Spleen (tissue), 11 donors: ENCODE results near the gene MSANTD2. TPM values are rescaled to one million over a fixed set of nuclear protein-coding genes. Genes with fewer than 3 reads are reported as not detected.
A peak's percentile ranks its signal among the peaks of the same experiment; 100 is the strongest.

Source experiments
- DNase-seq: peaks from one replicate; pipeline ENCODE4 v3.0.0-alpha.2; 2020
- H3K27ac ChIP-seq, 8 donors: fragments of 200-600 bp; sonication (generic) in 7 of 8; 1 replicate in 4 of 8; 2 replicates in 4 of 8; pipeline versions ENCODE4 v1.5.0 to v1.8.0; 2016 to 2021; ENCODE audit warnings: inconsistent platforms in 4 of 8, mild to moderate bottlenecking in 4 of 8, moderate library complexity in 1 of 8
- H3K27me3 ChIP-seq, 7 donors: fragments of 200-600 bp; sonication (generic) in 6 of 7; replicated peaks in 1 of 7; 1 replicate in 4 of 7; 2 replicates in 3 of 7; pipeline versions ENCODE4 v1.5.0 to v1.8.0; 2016 to 2021; ENCODE audit warnings: inconsistent platforms in 3 of 7, mild to moderate bottlenecking in 1 of 7
- H3K36me3 ChIP-seq, 6 donors: fragments of 200-600 bp; sonication (generic) in 5 of 6; 1 replicate in 4 of 6; 2 replicates in 2 of 6; pipeline versions ENCODE4 v1.5.0 to v1.8.0; 2016 to 2021; ENCODE audit warnings: inconsistent platforms in 2 of 6
- H3K4me1 ChIP-seq, 6 donors: fragments of 200-600 bp; sonication (generic) in 5 of 6; 1 replicate in 3 of 6; 2 replicates in 3 of 6; pipeline versions ENCODE4 v1.5.0 to v1.8.0; 2016 to 2021; ENCODE audit warnings: inconsistent platforms in 3 of 6
- H3K4me3 ChIP-seq, 8 donors: fragments of 200-600 bp; sonication (generic) in 7 of 8; 1 replicate in 4 of 8; 2 replicates in 4 of 8; pipeline versions ENCODE4 v1.5.0 to v1.8.0; 2016 to 2021; ENCODE audit warnings: inconsistent platforms in 4 of 8, mild to moderate bottlenecking in 4 of 8, moderate library complexity in 2 of 8
- H3K9me3 ChIP-seq, 8 donors: fragments of 200-600 bp; sonication (generic) in 7 of 8; 1 replicate in 4 of 8; 2 replicates in 4 of 8; pipeline versions ENCODE4 v1.5.0 to v1.8.0; 2016 to 2021; ENCODE audit warnings: inconsistent platforms in 4 of 8
- CTCF ChIP-seq, 11 experiments: fragments of 200-600 bp in 7 of 11; fragments of 450-650 bp in 4 of 11; sonication (generic) in 4 of 11; IDR thresholded peaks in 8 of 11; conservative IDR thresholded peaks in 3 of 11; 1 replicate in 7 of 11; 2 replicates in 4 of 11; pipeline versions ENCODE4 v1.4.0 to v1.8.0; 2016 to 2021; ENCODE audit warnings: antibody characterized with exemption in 11 of 11, inconsistent platforms in 4 of 11, mild to moderate bottlenecking in 1 of 11
- POLR2A ChIP-seq, 3 donors: fragments of 450-650 bp; IDR thresholded peaks; one replicate each; pipeline ENCODE4 v1.5.1; 2017; ENCODE audit warnings: antibody characterized with exemption in 3 of 3, mild to moderate bottlenecking in 1 of 3
- POLR2AphosphoS5 ChIP-seq, 3 donors: sonication (generic); formaldehyde crosslinking; IDR thresholded peaks; one replicate each; pipeline ENCODE4 v1.5.1; 2017; ENCODE audit warnings: antibody characterized with exemption in 3 of 3
- WGBS, 5 donors: extraction: QIAGEN DNeasy Blood & Tissue Kit in 3 of 5; methylation state at CpG; one replicate each; pipeline versions ENCODE4 v1.1.5 to v1.1.7; 2013 to 2018; 5-methylcytosine and 5-hydroxymethylcytosine counted together
- intact Hi-C: fragments of 100-400 bp; cut with DNase I; formaldehyde crosslinking; loops from one replicate; pipeline ENCODE4 v1.15.0; 2023; ENCODE audit warnings: low total_unique reads
- polyA plus RNA-seq, 3 donors: library from polyadenylated mRNA; stranded (reverse); fragments of 200-250 nt; gene quantifications; one replicate each; pipeline ENCODE4 v1.2.1, GENCODE V29; 2013
- total RNA-seq, 7 donors: library from RNA; depleted of rRNA in 3 of 7; stranded (reverse); fragments of >200 nt in 3 of 7; fragmentation: NEBNext Ultra II Directional in 4 of 7; extraction: Animal tissue kit (Norgen Biotek cat#: 25700) in 4 of 7; gene quantifications; one replicate each; pipeline versions ENCODE4 v1.1.0 to v1.2.1, GENCODE V29; 2016 to 2021
- donor health status: healthy with polysubstance abuse.
- donor health status: DM: no; HTN: no; CAD: no; lungs with moderate emphysema.
- donor health status: DM: no; HTN: no; CAD: no.
- donor health status: Bipolar disorder and iron deficiency.
- donor health status: healthy.
- donor health status: DM: no; HTN: no; CAD: no.
- donor health status: DM: yes; HTN: yes; CAD: no.

The MSANTD2 gene
- total and polyA plus RNA-seq, 10 donors, result 9.5 to 25.8 (median 18.8) TPM

- WGBS, 5 donors, result 81 to 92% (median 90%) methylated on average over 2 of the region's 2 CpGs
- Histone ChIP-seq H3K27me3 (peaks cover 0 to 50% (median 15%) of the 10 kb centered on the region in 7 donors), H3K27ac (no peak overlapping the region), H3K4me1 (peaks cover 0 to 24% (median 16%) of the 10 kb centered on the region in 6 donors), H3K4me3 (no peak overlapping the region), H3K9me3 (no peaks in the 10 kb centered on the region), H3K36me3 (no peaks in the 10 kb centered on the region)
- no peak for TF ChIP-seq POLR2AphosphoS5 (IDR thresholded peaks at IDR 0.05)
- TF ChIP-seq POLR2A (IDR thresholded peaks at IDR 0.05), result no peak
- no peak for TF ChIP-seq CTCF (IDR thresholded peaks at IDR 0.05 in 8 of 11, conservative IDR thresholded peaks at IDR 0.05 in 3 of 11)
- DNase-seq, result no peak
- intact Hi-C loops, result no loop called here
These were observed 80.7 kb downstream of the MSANTD2 start for GRCh38 chr11:124719534-124719933.

GRCh38 chr11:124718801-124719200, 81.4 kb downstream of the MSANTD2 start:
- DNase-seq, result no peak
- Histone ChIP-seq H3K4me3 (no peak overlapping the region), H3K27me3 (peaks cover 0 to 51% (median 15%) of the 10 kb centered on the region in 7 donors), H3K9me3 (no peaks in the 10 kb centered on the region), H3K36me3 (no peaks in the 10 kb centered on the region), H3K27ac (no peak overlapping the region), H3K4me1 (peaks cover 0 to 21% (median 15%) of the 10 kb centered on the region in 6 donors)
- WGBS, 5 donors, result 65 to 83% (median 70%) methylated on average over 14 of the region's 14 CpGs
- intact Hi-C loops, result no loop called here
- TF ChIP-seq POLR2A (IDR thresholded peaks at IDR 0.05), result no peak
- TF ChIP-seq POLR2AphosphoS5 (IDR thresholded peaks at IDR 0.05), result no peak
- no peak for TF ChIP-seq CTCF (IDR thresholded peaks at IDR 0.05 in 8 of 11, conservative IDR thresholded peaks at IDR 0.05 in 3 of 11)

DNA sequence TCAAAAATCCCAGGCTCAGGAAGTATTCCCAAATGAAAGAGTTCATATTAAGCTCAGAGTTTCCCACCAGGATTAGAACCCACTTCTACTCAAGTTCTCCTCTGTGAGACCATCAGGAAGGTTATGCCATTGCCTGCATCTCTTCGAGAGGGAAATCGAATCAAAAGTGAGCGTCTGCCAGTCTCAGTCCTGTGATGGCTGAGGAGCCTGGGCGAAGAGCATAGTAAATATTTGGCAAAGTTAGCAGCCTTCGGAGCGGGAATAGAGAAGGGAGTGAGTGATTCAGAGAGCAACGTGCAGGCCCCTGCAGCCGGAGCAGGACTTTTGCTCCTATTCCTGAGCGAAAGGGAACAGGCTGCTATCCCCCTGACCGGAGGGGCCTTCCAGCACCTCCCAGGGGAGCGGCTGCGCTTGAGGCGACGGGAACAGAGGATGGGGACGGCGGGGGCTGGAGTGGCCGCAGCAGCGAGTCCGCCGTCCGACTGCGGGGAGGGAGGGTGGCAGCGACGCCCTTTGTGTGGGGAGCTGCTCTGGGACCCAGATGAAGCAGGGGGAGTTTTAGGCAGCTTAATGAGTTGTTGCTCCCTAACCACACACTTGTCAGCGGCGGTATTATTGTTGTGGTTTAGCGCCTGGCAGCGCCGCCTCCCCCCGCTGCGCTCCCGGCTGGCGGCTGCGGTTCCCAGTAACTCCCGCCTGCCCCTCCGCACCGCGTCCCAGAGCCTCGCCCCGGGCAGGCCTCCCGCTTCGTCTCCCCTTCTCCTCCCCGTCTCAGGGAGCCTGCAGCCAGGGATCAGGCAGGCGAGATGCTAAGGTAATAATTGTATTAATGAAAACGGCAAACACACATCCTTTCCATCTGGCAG, 82.2 kb downstream of the MSANTD2 start:
- TF ChIP-seq POLR2AphosphoS5 (IDR thresholded peaks at IDR 0.05) (peak in 1 of 3 donors; percentile 9), POLR2A (IDR thresholded peaks at IDR 0.05) (no peak)
- Histone ChIP-seq H3K4me1 (peaks cover 0 to 21% (median 15%) of the 10 kb centered on the region in 6 donors), H3K36me3 (no peaks in the 10 kb centered on the region), H3K27ac (peak overlapping the region in 3 of 8 donors; percentile 11 to 36 (median 11)), H3K9me3 (no peaks in the 10 kb centered on the region), H3K27me3 (peaks cover 0 to 51% (median 15%) of the 10 kb centered on the region in 7 donors), H3K4me3 (peak overlapping the region; percentile 1 to 61 (median 28))
- 1 to 2% (median 1%) methylated on average over 29 to 45 of the region's 45 CpGs for WGBS, 5 donors
- intact Hi-C loops, result no loop called here
- DNase-seq, result peak; percentile 74

DNA sequence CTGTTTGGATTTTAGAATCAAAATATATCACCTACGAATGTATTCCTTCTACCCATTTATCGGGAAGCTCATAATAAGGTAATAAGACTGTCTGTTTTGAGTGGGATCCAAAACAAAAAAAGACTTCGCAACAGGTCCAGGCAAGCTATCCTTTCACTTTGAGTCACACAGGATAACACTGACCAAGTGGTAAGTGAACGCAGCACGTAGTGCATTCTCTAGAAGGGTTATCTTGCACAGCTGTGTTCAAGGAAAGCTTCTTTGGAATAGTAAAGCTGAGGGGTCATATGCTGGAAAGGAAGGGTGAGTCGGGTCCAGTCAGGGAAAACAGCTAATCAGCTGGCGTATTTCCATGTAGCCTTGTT, 82.8 kb downstream of the MSANTD2 start:
- DNase-seq, result no peak
- H3K27ac ChIP-seq, result peak overlapping the region in 3 of 8 donors; percentile 11 to 36 (median 11)
- peak overlapping the region in 5 of 8 donors; percentile 24 to 61 (median 36) for H3K4me3 ChIP-seq
- H3K9me3 ChIP-seq, result no peaks in the 10 kb centered on the region
- WGBS, 5 donors, result 35 to 61% (median 53%) methylated on average over 7 of the region's 7 CpGs
- intact Hi-C loops, result no loop called here
- TF ChIP-seq CTCF (IDR thresholded peaks at IDR 0.05 in 8 of 11, conservative IDR thresholded peaks at IDR 0.05 in 3 of 11) (no peak), POLR2AphosphoS5 (IDR thresholded peaks at IDR 0.05) (no peak), POLR2A (IDR thresholded peaks at IDR 0.05) (no peak)
- peaks cover 0 to 21% (median 15%) of the 10 kb centered on the region in 6 donors for H3K4me1 ChIP-seq
- peaks cover 0 to 50% (median 15%) of the 10 kb centered on the region in 7 donors for H3K27me3 ChIP-seq
- no peaks in the 10 kb centered on the region for H3K36me3 ChIP-seq
